IMR-90 (cell line): Measurements from ENCODE around the gene KBTBD8.

Experiments used
- BHLHE40 ChIP-seq: fragments of 150-350 bp; IDR thresholded peaks from 2 replicates; pipeline ENCODE4 v1.6.1; 2016; ENCODE audit warnings: mild to moderate bottlenecking, low read depth, low read length
- CEBPB ChIP-seq: IDR thresholded peaks from 2 replicates; pipeline ENCODE4 v1.6.1; 2012; ENCODE audit warnings: low read depth, low read length, improper control_type of control experiment
- CHD1 ChIP-seq: IDR thresholded peaks from 2 replicates; pipeline ENCODE4 v1.6.1; 2012; ENCODE audit warnings: low read depth, low read length, improper control_type of control experiment
- CTCF ChIP-seq: conservative IDR thresholded peaks from 2 replicates; pipeline ENCODE4 v1.5.1; 2012; ENCODE audit warnings: mild to moderate bottlenecking, low read depth, low read length, improper control_type of control experiment
- ELK1 ChIP-seq: fragments of 150-350 bp; IDR thresholded peaks from 2 replicates; pipeline ENCODE4 v1.6.1; 2016; ENCODE audit warnings: low read depth, mild to moderate bottlenecking, low read length, moderate library complexity, borderline replicate concordance
- RAD21 ChIP-seq: IDR thresholded peaks from 2 replicates; pipeline ENCODE4 v1.6.1; 2012; ENCODE audit warnings: low read length, improper control_type of control experiment
- SMC3 ChIP-seq: fragments of 150-350 bp; IDR thresholded peaks from 2 replicates; pipeline ENCODE4 v1.6.1; 2016; ENCODE audit warnings: low read depth, mild to moderate bottlenecking, antibody characterized with exemption, low read length, moderate library complexity

- TF ChIP-seq CTCF (no peak), ELK1 (no peak), CHD1 (no peak), SMC3 (no peak), BHLHE40 (no peak), CEBPB (no peak), RAD21 (no peak)
These were observed 33.0 kb downstream of the KBTBD8 start for GRCh38 chr3:67030785-67031740.
